Measurements from ENCODE around the gene ROPN1.
"Not testable (repeated sequence)": the region's sequence is repeated elsewhere in the genome, so short reads cannot be mapped to it uniquely, and the experiment has no call there.

Gene ROPN1

DNA sequence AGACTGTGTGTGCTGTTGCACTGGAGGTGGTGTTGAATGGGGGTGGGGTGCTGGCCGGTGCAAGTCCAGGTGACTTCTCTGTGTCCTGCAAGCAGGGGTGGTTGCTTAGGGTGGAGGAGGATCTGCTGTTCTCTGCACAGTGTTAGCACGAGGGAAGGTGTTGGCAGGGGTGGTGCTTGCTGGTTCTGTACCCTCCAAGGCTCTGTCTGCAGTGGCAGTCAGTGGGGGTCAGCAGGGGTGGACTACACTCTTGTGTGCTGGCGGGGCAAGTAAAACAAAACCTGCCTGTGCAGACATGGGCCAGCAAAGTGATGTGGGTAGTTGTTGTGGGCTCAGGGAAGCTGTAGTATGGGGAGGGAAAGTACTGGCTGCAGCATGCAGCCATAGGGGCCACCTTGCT lies 5.5 kb downstream of the ROPN1 start:
- Histone ChIP-seq H3K27me3 (replicated peaks; ENCODE audit: control insufficient read depth, insufficient read depth, low read length) (peaks cover 47% of the 10 kb centered on the region), H3K9me3 (ENCODE audit: control insufficient read depth, low read length) (peaks cover 12% of the 10 kb centered on the region), H3K9ac (ENCODE audit: low read length) (no peak overlapping the region), H3K4me3 (ENCODE audit: low read length) (no peak overlapping the region), H3K4me1 (ENCODE audit: control insufficient read depth, insufficient read depth, low read length) (no peaks in the 10 kb centered on the region), H3K36me3 (ENCODE audit: control insufficient read depth, insufficient read depth, low read length, severe bottlenecking) (no peaks in the 10 kb centered on the region)
- DNase-seq (ENCODE audit: low read depth), result no peak

DNA sequence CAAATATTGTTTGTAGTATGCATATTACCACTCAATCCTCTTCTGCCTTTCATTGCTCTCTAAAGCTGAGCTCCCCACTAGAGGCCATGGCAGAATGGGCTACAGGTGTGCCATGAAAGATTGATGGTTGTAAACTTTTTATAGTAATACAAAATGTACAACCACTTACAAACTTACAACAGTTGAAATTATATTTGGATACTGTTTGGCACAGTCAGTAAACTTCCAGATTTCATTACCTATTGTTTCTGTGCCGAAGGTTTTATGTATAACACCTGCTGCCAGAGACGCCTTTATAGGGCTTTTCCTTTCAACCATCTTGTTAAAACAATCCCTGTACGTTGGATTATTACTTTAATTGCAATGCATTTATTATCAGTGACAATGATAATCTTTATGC lies 7.0 kb downstream of the ROPN1 start:
- Histone ChIP-seq H3K36me3 (ENCODE audit: control insufficient read depth, insufficient read depth, low read length, severe bottlenecking) (no peaks in the 10 kb centered on the region), H3K4me1 (ENCODE audit: control insufficient read depth, insufficient read depth, low read length) (no peaks in the 10 kb centered on the region), H3K9ac (ENCODE audit: low read length) (no peak overlapping the region), H3K4me3 (ENCODE audit: low read length) (no peak overlapping the region), H3K9me3 (ENCODE audit: control insufficient read depth, low read length) (peaks cover 12% of the 10 kb centered on the region), H3K27me3 (replicated peaks; ENCODE audit: control insufficient read depth, insufficient read depth, low read length) (peaks cover 43% of the 10 kb centered on the region)
- DNase-seq (ENCODE audit: low read depth), result no peak

DNA sequence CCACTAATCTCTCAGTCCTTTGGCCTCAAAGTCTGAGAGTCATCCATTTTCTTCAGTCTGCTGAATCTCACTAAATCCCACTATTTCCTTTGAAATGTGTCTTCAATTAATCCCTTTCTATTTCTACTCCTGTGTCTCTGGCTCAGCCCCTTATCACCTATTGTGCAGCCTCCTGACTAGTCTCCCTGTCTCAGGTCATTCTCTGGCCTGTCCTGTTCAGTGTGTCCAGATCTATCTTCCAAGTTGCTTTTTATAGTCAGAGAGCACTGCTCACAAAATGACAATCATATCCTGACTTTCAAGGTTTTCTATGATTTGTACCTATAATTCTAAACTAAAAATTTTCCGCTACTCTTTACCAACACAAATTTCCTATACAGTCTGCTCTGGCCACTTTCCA lies 7.6 kb downstream of the ROPN1 start:
- peaks cover 37% of the 10 kb centered on the region for H3K27me3 ChIP-seq (replicated peaks; ENCODE audit: control insufficient read depth, insufficient read depth, low read length)
- H3K4me1 ChIP-seq (ENCODE audit: control insufficient read depth, insufficient read depth, low read length), result no peaks in the 10 kb centered on the region
- H3K9ac ChIP-seq (ENCODE audit: low read length), result no peak overlapping the region
- H3K9me3 ChIP-seq (ENCODE audit: control insufficient read depth, low read length), result peaks cover 12% of the 10 kb centered on the region
- H3K4me3 ChIP-seq (ENCODE audit: low read length), result no peak overlapping the region
- DNase-seq (ENCODE audit: low read depth), result no peak
- H3K36me3 ChIP-seq (ENCODE audit: control insufficient read depth, insufficient read depth, low read length, severe bottlenecking), result no peaks in the 10 kb centered on the region

DNA sequence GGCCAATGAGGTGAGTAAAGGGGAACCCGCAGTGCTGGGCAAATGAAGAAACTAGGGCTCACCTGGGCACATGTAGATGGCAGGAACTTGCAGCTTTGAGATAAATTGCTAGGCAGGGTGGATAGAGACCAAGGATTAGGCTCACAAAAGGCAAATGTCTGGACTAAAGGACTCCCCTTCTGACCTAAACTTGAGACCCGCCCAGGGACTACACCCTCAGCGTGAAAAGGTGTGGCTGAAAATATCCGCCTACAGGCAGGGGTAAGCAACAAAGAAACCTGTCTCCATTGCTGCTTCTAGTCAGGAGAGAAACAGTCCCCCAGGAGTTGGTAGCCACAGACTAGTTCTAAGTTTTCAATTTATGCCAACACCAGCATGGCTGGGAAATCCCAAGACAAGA lies 10.6 kb downstream of the ROPN1 start:
- Histone ChIP-seq H3K27me3 (replicated peaks; ENCODE audit: control insufficient read depth, insufficient read depth, low read length) (peaks cover 26% of the 10 kb centered on the region), H3K9me3 (ENCODE audit: control insufficient read depth, low read length) (peaks cover 12% of the 10 kb centered on the region)
- not testable (repeated sequence) for H3K9ac ChIP-seq (ENCODE audit: low read length); H3K4me1 ChIP-seq (ENCODE audit: control insufficient read depth, insufficient read depth, low read length); H3K36me3 ChIP-seq (ENCODE audit: control insufficient read depth, insufficient read depth, low read length, severe bottlenecking); DNase-seq (ENCODE audit: low read depth); H3K4me3 ChIP-seq (ENCODE audit: low read length)

DNA sequence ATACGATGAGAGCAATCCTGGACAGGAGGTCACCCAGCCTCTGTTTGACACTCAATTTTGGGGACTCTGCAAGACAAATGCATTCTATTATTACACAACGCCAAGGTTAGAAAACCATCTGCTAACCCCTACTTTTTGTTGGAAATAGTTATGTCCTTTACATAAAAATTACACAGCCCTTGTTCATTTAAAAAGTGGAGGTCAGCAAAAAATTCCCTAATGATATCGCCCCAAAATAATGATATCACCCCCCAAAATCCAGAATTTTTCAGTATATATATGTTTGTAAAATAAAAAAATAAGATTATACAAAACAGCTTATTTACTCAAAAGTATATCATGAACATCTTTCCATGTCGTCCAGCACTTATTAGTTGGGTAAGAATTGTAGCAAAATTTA lies 11.4 kb downstream of the ROPN1 start:
- Histone ChIP-seq H3K27me3 (replicated peaks; ENCODE audit: control insufficient read depth, insufficient read depth, low read length) (peaks cover 26% of the 10 kb centered on the region), H3K36me3 (ENCODE audit: control insufficient read depth, insufficient read depth, low read length, severe bottlenecking) (no peaks in the 10 kb centered on the region), H3K9ac (ENCODE audit: low read length) (no peak overlapping the region), H3K4me3 (ENCODE audit: low read length) (peak overlapping the region; percentile 79), H3K9me3 (ENCODE audit: control insufficient read depth, low read length) (peaks cover 12% of the 10 kb centered on the region), H3K4me1 (ENCODE audit: control insufficient read depth, insufficient read depth, low read length) (peaks cover 12% of the 10 kb centered on the region)
- DNase-seq (ENCODE audit: low read depth), result no peak

DNA sequence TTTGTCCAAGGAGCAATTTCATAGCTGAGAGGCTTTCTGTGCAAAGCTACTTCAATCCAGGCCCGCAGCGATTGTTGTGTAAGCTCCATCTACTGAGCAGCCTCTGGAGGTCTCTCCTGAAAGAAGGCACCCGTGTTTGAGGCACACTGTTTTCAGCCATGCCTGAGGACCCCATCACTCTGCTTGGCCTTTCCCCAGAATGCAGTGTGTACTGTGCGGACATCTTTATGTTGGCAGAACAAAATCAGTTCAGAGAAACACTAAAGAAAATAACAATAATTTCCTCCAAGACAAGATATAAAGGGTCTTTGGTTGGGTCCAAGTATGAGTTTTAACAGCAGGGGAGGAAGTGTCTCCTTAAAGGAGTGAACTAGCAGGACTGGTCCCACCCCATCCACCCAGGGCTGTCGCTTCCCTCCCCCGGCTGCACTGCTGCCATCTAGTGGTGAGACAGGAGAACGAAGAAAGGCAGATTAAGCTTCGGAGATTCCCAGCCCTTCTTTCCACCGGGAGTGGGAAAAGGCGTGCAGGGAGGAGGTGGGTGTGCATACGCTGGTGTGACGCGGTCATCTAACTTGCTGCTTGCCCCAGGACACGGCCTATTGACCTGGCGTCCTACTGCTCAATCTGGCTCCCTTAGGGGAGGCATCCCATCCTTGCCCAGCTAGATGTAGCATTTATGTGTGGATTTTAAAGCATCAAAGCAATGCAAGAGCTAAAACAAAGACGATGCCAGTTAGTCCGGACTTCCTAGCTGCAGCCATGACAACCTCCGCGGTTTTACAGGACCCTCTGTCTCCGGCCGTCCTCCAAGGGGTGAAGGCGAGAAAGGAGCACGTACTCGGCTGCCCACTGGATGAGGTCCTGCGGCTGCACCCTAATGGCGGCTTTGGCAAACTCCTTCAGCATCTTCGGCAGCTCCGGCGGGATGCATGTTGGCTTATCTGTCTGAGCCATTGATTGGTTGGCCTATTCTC lies 12.1 kb downstream of the ROPN1 start:
- H3K27me3 ChIP-seq (replicated peaks; ENCODE audit: control insufficient read depth, insufficient read depth, low read length), result peaks cover 26% of the 10 kb centered on the region
- H3K4me3 ChIP-seq (ENCODE audit: low read length), result peak overlapping the region; percentile 79
- DNase-seq (ENCODE audit: low read depth), result peak; percentile 72
- peaks cover 12% of the 10 kb centered on the region for H3K9me3 ChIP-seq (ENCODE audit: control insufficient read depth, low read length)
- H3K4me1 ChIP-seq (ENCODE audit: control insufficient read depth, insufficient read depth, low read length), result peaks cover 12% of the 10 kb centered on the region
- H3K36me3 ChIP-seq (ENCODE audit: control insufficient read depth, insufficient read depth, low read length, severe bottlenecking), result not testable (repeated sequence)
- H3K9ac ChIP-seq (ENCODE audit: low read length), result peak overlapping the region; percentile 68

DNA sequence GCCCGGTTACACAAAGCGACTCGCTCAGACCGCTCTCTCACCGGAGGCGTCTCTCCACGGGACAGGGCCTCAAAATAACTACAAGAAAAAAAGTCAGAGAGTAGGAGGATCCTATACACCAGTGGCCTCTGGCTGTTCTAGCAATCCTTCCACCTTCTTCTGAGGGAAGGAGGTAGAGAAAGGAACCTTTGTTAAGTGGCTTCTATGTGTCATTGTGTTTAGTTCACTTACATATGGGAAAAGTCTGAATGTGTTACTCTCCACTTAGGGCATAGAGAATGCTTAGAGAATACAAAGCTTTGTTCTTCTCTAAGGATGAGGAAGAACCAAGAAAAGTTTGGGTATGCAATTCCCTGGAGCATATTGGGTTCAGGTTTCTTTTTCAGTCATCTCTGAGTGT lies 15.0 kb downstream of the ROPN1 start:
- not testable (repeated sequence) for H3K27me3 ChIP-seq (replicated peaks; ENCODE audit: control insufficient read depth, insufficient read depth, low read length); DNase-seq (ENCODE audit: low read depth); H3K9ac ChIP-seq (ENCODE audit: low read length); H3K9me3 ChIP-seq (ENCODE audit: control insufficient read depth, low read length); H3K36me3 ChIP-seq (ENCODE audit: control insufficient read depth, insufficient read depth, low read length, severe bottlenecking); H3K4me3 ChIP-seq (ENCODE audit: low read length)
- H3K4me1 ChIP-seq (ENCODE audit: control insufficient read depth, insufficient read depth, low read length), result peaks cover 12% of the 10 kb centered on the region

DNA sequence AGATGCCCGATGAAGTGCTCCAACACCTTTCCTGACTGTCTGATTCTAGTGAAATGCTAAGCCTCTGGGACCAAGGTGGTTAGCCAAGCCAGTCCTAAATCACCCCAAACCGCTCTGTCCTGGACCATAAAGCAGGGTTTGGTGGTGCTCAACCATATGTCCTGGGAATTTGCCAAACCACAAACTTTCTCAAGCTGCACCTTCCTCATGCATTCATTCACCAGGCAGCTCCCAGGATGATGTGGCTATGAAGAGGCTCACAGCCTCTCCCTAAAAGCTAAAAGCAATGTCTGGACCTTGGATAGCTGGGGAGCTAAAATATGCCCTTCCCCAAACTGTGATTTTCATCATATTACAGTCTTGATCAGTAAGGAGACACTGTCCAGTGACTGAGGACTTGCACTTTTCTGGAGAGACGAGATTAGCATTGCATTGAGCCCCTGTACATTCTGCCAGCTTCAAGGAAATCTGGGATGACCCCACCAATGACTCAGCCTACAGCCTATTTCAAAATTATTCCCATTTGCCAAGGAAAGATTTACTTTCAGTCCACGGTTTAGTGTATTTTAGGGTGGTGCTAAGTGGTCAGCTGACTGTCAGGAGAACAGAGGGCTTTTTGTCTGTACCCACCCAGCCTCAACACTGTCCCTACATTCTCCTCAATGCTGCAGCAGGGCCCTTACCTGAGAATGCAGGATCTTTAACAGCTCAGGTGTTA lies 15.6 kb downstream of the ROPN1 start:
- not testable (repeated sequence) for H3K4me3 ChIP-seq (ENCODE audit: low read length); H3K27me3 ChIP-seq (replicated peaks; ENCODE audit: control insufficient read depth, insufficient read depth, low read length); H3K9ac ChIP-seq (ENCODE audit: low read length); H3K9me3 ChIP-seq (ENCODE audit: control insufficient read depth, low read length); H3K36me3 ChIP-seq (ENCODE audit: control insufficient read depth, insufficient read depth, low read length, severe bottlenecking)
- H3K4me1 ChIP-seq (ENCODE audit: control insufficient read depth, insufficient read depth, low read length), result peaks cover 12% of the 10 kb centered on the region
- peak; percentile 25 for DNase-seq (ENCODE audit: low read depth)

DNA sequence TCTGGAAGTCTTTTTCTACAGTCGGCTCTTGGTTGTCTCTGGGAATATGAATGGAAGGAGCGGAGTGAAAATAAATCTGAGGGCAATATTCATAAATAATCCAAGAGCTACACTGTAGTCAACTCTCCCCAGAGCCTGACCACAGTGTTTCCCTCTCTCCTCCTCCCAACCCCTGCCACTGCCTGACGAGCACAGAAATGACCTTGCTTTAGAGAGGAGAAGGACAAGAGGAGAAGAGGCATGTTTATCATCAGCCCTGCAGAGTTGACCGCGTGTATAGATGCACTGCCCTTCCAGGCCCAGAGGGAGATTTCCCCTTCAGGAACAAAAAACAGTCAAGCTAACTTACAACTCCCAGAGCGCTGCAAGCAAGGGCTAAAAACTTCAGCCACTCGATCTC lies 16.9 kb downstream of the ROPN1 start:
- not testable (repeated sequence) for H3K4me3 ChIP-seq (ENCODE audit: low read length); H3K36me3 ChIP-seq (ENCODE audit: control insufficient read depth, insufficient read depth, low read length, severe bottlenecking); H3K9me3 ChIP-seq (ENCODE audit: control insufficient read depth, low read length); H3K27me3 ChIP-seq (replicated peaks; ENCODE audit: control insufficient read depth, insufficient read depth, low read length); DNase-seq (ENCODE audit: low read depth); H3K9ac ChIP-seq (ENCODE audit: low read length)
- peaks cover 12% of the 10 kb centered on the region for H3K4me1 ChIP-seq (ENCODE audit: control insufficient read depth, insufficient read depth, low read length)

DNA sequence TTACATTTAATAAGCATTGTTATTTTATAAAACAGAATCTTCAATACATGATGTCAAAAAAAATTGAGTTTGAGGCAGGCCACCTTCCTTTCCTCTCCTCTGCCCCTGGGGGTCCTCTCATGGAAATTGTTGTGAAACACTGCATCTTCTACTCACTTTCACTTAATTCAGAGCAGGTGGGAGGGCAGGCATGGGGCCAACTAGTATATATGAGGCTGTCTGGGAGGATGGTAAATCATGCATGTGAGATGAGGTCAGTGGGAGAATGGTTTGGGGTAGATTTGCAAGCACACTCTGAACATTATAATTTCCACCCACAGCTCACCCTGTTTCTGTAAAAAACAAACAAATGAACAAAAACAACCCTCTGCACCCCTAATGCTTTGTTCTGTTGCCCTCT lies 20.5 kb downstream of the ROPN1 start:
- Histone ChIP-seq H3K4me3 (ENCODE audit: low read length) (no peak overlapping the region), H3K9me3 (ENCODE audit: control insufficient read depth, low read length) (no peaks in the 10 kb centered on the region), H3K9ac (ENCODE audit: low read length) (no peak overlapping the region), H3K4me1 (ENCODE audit: control insufficient read depth, insufficient read depth, low read length) (peaks cover 7% of the 10 kb centered on the region), H3K36me3 (ENCODE audit: control insufficient read depth, insufficient read depth, low read length, severe bottlenecking) (no peaks in the 10 kb centered on the region), H3K27me3 (replicated peaks; ENCODE audit: control insufficient read depth, insufficient read depth, low read length) (peaks cover 6% of the 10 kb centered on the region)
- peak; percentile 25 for DNase-seq (ENCODE audit: low read depth)

DNA sequence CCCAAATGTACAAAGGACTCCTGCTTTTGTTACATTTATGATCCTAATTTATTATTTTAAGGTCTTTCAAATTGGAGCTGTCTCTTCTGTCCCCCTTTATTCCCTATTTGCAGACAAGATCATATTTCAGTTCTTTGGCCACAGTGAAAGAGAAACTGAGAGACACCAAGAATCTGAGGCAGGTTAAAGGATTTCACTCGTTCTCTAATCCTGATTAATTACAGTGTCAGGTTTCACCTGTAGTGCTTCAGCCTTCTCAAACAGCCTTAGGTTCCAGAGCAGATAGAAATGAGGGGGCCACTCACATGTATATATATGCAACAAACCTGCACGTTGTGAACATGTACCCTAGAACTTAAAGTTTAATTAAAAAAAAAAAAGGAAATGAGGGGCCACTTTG lies 24.7 kb downstream of the ROPN1 start:
- not testable (repeated sequence) for H3K27me3 ChIP-seq (replicated peaks; ENCODE audit: control insufficient read depth, insufficient read depth, low read length); H3K4me3 ChIP-seq (ENCODE audit: low read length); H3K4me1 ChIP-seq (ENCODE audit: control insufficient read depth, insufficient read depth, low read length); H3K9me3 ChIP-seq (ENCODE audit: control insufficient read depth, low read length); H3K9ac ChIP-seq (ENCODE audit: low read length); H3K36me3 ChIP-seq (ENCODE audit: control insufficient read depth, insufficient read depth, low read length, severe bottlenecking); DNase-seq (ENCODE audit: low read depth)

Data from adipocyte (in vitro differentiated cells).